HFFc6 (cell line): ENCODE results near the gene FLVCR1. TPM values are rescaled to one million over a fixed set of nuclear protein-coding genes. Genes with fewer than 3 reads are reported as not detected.

ENCODE experiments used
- DNase-seq: peaks from one replicate; pipeline ENCODE4 v3.0.0-alpha.2; 2018
- H3K27ac Mint-ChIP-seq: 2 replicates; pipeline ENCODE4 v1.8.0; 2020; ENCODE audit warnings: mild to moderate bottlenecking, mixed read lengths
- H3K27me3 Mint-ChIP-seq: 2 replicates; pipeline ENCODE4 v1.8.0; 2021; ENCODE audit warnings: mild to moderate bottlenecking, moderate library complexity, mixed read lengths; ENCODE audit not compliant: insufficient read depth
- H3K36me3 Mint-ChIP-seq: 2 replicates; pipeline ENCODE4 v1.8.0; 2021; ENCODE audit warnings: low read depth, mixed read lengths
- H3K4me1 Mint-ChIP-seq: 2 replicates; pipeline ENCODE4 v1.8.0; 2020; ENCODE audit warnings: low read depth, mixed read lengths
- H3K4me3 Mint-ChIP-seq: 2 replicates; pipeline ENCODE4 v1.8.0; 2020; ENCODE audit warnings: mild to moderate bottlenecking, moderate library complexity, mixed read lengths
- H3K9me3 Mint-ChIP-seq: 2 replicates; pipeline ENCODE4 v1.8.0; 2020; ENCODE audit warnings: mild to moderate bottlenecking, mixed read lengths
- total RNA-seq, 6 experiments: library from RNA; stranded (reverse); fragmentation: NEBNext Ultra II Directional; extraction: Animal tissue kit (Norgen Biotek cat#: 25700); gene quantifications; 2 replicates in 1 of 6; 3 replicates in 5 of 6; pipeline ENCODE4 v1.2.3, GENCODE V29; 2021
- TF ChIP-seq, protein P1 (sequence below): fragments of 200-600 bp; sonication (generic); IDR thresholded peaks from 2 replicates; pipeline ENCODE4 v1.5.0; 2021; ENCODE audit warnings: antibody characterized with exemption, mild to moderate bottlenecking

FLVCR1 gene
- total RNA-seq, 6 experiments from 2014 or later = 3.7 to 5.5 (median 4.8) TPM

DNA sequence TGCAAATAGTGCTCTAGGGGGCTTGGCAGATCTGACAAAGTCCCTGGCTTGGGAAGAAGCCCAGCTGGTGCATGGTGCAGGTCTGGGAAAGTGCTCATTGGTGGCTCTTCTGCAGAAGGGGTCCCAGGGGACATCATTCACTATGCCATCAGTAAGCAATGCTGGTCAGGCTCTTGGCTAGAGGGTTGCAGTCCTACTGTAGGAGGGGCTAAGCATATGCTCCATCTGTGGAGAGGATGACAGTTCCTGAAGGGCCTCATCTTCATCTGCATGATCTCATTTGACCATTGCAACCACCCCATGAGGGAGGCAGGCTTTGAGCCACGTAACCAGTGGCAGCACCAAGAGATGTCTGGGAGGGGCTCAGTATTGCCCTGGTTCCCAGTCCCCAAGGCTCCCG lies 60.7 kb downstream of the FLVCR1 start:
- TF ChIP-seq, protein P1, sequence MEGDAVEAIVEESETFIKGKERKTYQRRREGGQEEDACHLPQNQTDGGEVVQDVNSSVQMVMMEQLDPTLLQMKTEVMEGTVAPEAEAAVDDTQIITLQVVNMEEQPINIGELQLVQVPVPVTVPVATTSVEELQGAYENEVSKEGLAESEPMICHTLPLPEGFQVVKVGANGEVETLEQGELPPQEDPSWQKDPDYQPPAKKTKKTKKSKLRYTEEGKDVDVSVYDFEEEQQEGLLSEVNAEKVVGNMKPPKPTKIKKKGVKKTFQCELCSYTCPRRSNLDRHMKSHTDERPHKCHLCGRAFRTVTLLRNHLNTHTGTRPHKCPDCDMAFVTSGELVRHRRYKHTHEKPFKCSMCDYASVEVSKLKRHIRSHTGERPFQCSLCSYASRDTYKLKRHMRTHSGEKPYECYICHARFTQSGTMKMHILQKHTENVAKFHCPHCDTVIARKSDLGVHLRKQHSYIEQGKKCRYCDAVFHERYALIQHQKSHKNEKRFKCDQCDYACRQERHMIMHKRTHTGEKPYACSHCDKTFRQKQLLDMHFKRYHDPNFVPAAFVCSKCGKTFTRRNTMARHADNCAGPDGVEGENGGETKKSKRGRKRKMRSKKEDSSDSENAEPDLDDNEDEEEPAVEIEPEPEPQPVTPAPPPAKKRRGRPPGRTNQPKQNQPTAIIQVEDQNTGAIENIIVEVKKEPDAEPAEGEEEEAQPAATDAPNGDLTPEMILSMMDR = no peak
- H3K4me1 Mint-ChIP-seq = 0 out of 2 replicates have a peak, but pooled peaks cover 5% of the 10 kb centered on the region
- DNase-seq = no peak
- no peak overlapping the region for H3K27ac Mint-ChIP-seq
- peaks cover 50% of the 10 kb centered on the region for H3K27me3 Mint-ChIP-seq
- H3K9me3 Mint-ChIP-seq = no peaks in the 10 kb centered on the region
- H3K36me3 Mint-ChIP-seq = no peaks in the 10 kb centered on the region
- no peak overlapping the region for H3K4me3 Mint-ChIP-seq

DNA sequence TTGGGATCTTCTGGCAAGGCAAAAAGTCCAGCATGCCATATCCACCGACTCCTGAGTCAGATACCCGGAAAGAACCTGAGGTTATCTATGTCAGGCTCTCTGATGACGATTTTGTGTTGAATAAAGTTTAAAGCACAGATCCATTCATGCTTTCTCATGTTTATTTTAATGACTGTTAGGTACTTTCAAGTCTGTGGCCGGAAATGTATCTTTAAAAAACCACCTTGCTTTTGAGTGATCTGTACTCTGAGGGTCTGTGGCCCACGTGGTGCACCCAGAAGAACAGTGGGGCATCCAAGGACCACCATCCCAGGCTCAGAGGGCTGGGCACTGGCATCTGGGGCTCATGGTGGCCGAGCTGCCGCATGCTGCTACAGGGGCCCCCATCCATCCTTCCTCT lies 62.2 kb downstream of the FLVCR1 start:
- Mint-ChIP-seq H3K27me3 (peaks cover 50% of the 10 kb centered on the region), H3K27ac (no peak overlapping the region), H3K4me3 (no peak overlapping the region), H3K4me1 (peaks cover 15% of the 10 kb centered on the region), H3K36me3 (no peaks in the 10 kb centered on the region), H3K9me3 (no peaks in the 10 kb centered on the region)
- no peak for DNase-seq
- TF ChIP-seq, protein P1 = no peak

DNA sequence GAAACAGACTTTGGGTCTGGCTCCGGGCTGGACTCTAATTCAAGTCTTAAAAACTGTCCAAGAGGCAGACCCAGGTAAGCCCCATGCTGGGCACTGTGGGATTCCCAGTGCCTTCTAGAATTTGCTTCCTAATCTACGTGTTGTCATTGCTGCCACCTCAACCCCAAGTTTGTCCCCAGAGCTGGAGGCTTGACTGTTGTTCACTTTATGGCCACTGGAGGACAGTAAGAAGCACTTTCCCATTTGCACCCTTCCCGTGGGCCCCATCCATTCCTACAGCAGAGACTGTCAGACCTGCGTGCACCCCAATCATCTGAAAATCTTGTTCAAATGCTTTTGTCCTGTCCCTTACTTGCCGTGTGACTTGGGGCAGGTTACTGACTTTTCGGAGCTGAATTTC lies 62.8 kb downstream of the FLVCR1 start:
- no peaks in the 10 kb centered on the region for H3K9me3 Mint-ChIP-seq
- no peak overlapping the region for H3K4me3 Mint-ChIP-seq
- H3K27me3 Mint-ChIP-seq = peaks cover 48% of the 10 kb centered on the region
- TF ChIP-seq, protein P1 = peak; percentile 64
- no peaks in the 10 kb centered on the region for H3K36me3 Mint-ChIP-seq
- no peak overlapping the region for H3K27ac Mint-ChIP-seq
- no peak for DNase-seq
- H3K4me1 Mint-ChIP-seq = peaks cover 22% of the 10 kb centered on the region

DNA sequence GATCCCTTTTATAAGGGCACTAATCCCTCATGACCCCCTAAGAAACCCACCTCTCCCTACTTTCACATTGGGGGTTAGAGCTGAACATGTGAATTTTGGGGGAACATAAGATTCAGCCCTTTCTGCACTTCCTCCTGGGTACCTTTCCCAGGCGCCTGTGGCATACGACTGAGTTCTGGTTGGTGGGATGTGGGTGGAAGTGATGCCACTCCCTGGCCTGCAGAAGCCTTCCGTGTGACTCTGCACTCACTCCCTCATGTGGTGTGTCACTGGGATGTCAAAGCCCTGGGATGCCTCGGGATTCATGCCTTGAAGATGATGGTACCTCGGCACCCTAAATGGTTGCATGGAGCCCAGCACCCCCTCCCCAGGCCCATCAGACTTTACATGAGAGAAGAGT lies 63.9 kb downstream of the FLVCR1 start:
- Mint-ChIP-seq H3K9me3 (no peaks in the 10 kb centered on the region), H3K36me3 (no peaks in the 10 kb centered on the region), H3K27ac (no peak overlapping the region), H3K4me1 (peaks cover 17% of the 10 kb centered on the region), H3K4me3 (no peak overlapping the region), H3K27me3 (peaks cover 44% of the 10 kb centered on the region)
- DNase-seq = no peak
- TF ChIP-seq, protein P1 = no peak

DNA sequence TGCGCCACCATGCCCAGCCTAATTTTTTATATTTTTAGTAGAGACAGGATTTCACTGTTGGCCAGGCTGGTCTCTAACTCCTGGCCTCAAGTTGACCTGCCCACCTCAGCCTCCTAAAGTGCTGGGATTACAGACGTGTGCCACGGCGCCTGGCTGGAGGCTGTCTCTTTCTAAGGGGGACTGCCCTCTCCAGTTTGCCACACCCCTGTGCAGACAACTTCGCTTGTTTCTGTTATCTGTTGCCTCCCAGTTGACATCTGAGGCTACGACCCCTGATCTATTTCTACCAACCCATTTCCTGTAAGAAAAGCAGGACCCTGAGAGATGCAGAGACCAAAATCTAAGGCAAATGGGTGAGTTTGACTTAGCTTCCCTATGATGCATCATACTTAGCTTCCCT lies 68.3 kb downstream of the FLVCR1 start:
- no peak for DNase-seq
- Mint-ChIP-seq H3K36me3 (no peaks in the 10 kb centered on the region), H3K27me3 (peaks cover 25% of the 10 kb centered on the region), H3K4me1 (peaks cover 30% of the 10 kb centered on the region), H3K4me3 (no peak overlapping the region), H3K9me3 (no peaks in the 10 kb centered on the region), H3K27ac (no peak overlapping the region)
- TF ChIP-seq, protein P1 = no peak
